Right atrium auricular region (tissue), 2 donors: ENCODE data around the gene FAM181A. TPM values are rescaled to one million over a fixed set of nuclear protein-coding genes. Genes with fewer than 3 reads are reported as not detected.

Source experiments
- DNase-seq: peaks from one replicate; pipeline ENCODE4 v3.0.0-alpha.2; 2019; ENCODE audit warnings: low spot score
- H3K27ac ChIP-seq, 2 donors: fragments of 200-600 bp; sonication (generic); 1 replicate in 1 of 2; 2 replicates in 1 of 2; pipeline ENCODE4 v1.5.1; 2016 to 2019
- H3K27me3 ChIP-seq, 2 donors: fragments of 200-600 bp; sonication (generic); one replicate each; pipeline versions ENCODE4 v1.5.1 to v1.6.0; 2017 to 2019
- H3K36me3 ChIP-seq: fragments of 200-600 bp; sonication (generic); one replicate; pipeline ENCODE4 v1.5.1; 2016
- H3K4me1 ChIP-seq, 2 donors: fragments of 200-600 bp; sonication (generic); one replicate each; pipeline versions ENCODE4 v1.5.1 to v1.6.0; 2017 to 2019
- H3K4me3 ChIP-seq, 2 donors: fragments of 200-600 bp; sonication (generic); 1 replicate in 1 of 2; 2 replicates in 1 of 2; pipeline ENCODE4 v1.5.1; 2017 to 2019; ENCODE audit warnings: mild to moderate bottlenecking in 1 of 2, moderate library complexity in 1 of 2
- H3K9me3 ChIP-seq, 2 donors: fragments of 200-600 bp; sonication (generic); one replicate each; pipeline ENCODE4 v1.5.1; 2019
- total RNA-seq, 2 donors: library from RNA; depleted of rRNA; stranded (reverse); fragments of >200 nt; gene quantifications; one replicate each; pipeline ENCODE4 v1.1.0, GENCODE V29; 2016
- TF ChIP-seq, protein P1 (sequence below), 2 donors: fragments of 200-600 bp; sonication (generic); IDR thresholded peaks; one replicate each; pipeline ENCODE4 v1.5.1; 2019; ENCODE audit warnings: antibody characterized with exemption in 2 of 2

The FAM181A gene
- total RNA-seq, 2 donors from 2014 or later = not detected

DNA sequence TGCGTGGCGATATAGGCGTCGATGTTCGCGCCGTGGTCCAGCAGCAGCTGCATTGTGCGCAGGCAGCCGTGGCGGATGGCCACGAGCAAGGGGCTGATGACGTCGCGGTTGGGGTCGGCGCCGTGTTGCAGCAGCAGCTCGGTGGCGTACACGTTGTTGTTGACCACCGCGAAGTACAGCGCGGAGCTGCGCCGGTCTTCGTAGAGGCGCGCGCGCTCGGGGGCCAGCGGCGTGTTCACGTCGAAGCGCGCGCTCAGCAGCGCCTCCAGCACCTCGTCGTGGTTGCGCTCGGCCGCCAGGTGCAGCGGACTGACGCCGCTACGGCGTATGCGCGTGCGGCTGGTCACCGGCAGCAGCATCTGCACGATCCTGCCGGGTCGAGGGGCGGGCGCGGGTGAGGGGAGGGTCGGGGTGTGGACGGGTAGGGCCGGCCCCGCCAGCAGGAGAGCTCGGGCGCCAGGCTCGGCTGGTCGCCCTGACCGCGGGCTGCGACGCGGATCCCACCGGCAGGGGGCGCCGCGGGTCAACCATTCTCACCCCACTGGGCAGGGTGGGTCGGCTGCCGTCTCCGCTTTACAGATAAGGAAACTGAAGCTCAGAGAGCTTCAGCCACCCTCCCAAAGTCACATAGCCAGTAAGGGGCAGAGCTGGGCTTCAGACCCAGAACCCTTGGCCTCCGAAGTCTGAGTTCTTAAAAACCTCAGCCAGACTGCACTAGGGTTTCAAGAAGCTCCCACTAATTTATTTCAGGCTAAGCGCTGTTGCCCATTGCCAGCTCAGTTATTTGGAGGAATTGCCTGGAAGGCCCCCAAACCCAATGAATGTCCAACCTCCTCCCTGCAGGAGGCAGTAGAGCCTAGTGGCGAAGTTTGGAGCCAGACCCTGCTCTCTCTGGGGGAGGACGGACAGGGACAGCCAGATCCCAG, 12.4 kb downstream of the FAM181A start:
- Histone ChIP-seq H3K4me1 (peaks cover 0 to 3% of the 10 kb centered on the region in 2 donors), H3K36me3 (peaks cover 77% of the 10 kb centered on the region), H3K4me3 (peak overlapping the region in 1 of 2 donors; percentile 12), H3K9me3 (no peaks in the 10 kb centered on the region), H3K27me3 (no peaks in the 10 kb centered on the region), H3K27ac (peak overlapping the region in 1 of 2 donors; percentile 25)
- peak; percentile 77 for DNase-seq
- TF ChIP-seq, protein P1, sequence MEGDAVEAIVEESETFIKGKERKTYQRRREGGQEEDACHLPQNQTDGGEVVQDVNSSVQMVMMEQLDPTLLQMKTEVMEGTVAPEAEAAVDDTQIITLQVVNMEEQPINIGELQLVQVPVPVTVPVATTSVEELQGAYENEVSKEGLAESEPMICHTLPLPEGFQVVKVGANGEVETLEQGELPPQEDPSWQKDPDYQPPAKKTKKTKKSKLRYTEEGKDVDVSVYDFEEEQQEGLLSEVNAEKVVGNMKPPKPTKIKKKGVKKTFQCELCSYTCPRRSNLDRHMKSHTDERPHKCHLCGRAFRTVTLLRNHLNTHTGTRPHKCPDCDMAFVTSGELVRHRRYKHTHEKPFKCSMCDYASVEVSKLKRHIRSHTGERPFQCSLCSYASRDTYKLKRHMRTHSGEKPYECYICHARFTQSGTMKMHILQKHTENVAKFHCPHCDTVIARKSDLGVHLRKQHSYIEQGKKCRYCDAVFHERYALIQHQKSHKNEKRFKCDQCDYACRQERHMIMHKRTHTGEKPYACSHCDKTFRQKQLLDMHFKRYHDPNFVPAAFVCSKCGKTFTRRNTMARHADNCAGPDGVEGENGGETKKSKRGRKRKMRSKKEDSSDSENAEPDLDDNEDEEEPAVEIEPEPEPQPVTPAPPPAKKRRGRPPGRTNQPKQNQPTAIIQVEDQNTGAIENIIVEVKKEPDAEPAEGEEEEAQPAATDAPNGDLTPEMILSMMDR (IDR thresholded peaks at IDR 0.05) = peak; percentile 63 to 86

DNA sequence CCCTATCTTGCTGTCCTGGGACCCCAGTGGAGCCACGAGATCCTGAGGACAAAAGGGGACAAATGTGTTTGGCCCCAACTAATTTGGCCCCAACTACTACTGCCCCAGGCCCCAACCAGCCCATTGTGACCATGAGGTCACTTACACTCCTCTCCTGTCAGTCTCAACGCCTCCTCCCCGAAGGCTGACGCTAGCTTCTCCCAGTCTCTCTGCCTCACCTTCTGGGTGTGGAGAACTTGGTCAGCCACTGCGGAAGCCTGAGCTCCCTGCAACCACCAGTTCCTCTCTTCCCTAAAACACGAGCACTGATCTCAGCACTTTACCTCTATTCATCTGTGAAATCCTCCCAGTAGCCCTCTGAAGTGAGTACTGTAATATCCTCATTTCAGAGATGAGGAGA, 13.3 kb downstream of the FAM181A start:
- H3K27me3 ChIP-seq = no peaks in the 10 kb centered on the region
- no peaks in the 10 kb centered on the region for H3K9me3 ChIP-seq
- H3K4me3 ChIP-seq = no peak overlapping the region
- peaks cover 0 to 12% of the 10 kb centered on the region in 2 donors for H3K4me1 ChIP-seq
- H3K27ac ChIP-seq = no peak overlapping the region
- DNase-seq = no peak
- H3K36me3 ChIP-seq = peaks cover 75% of the 10 kb centered on the region
- TF ChIP-seq, protein P1 (IDR thresholded peaks at IDR 0.05) = no peak

DNA sequence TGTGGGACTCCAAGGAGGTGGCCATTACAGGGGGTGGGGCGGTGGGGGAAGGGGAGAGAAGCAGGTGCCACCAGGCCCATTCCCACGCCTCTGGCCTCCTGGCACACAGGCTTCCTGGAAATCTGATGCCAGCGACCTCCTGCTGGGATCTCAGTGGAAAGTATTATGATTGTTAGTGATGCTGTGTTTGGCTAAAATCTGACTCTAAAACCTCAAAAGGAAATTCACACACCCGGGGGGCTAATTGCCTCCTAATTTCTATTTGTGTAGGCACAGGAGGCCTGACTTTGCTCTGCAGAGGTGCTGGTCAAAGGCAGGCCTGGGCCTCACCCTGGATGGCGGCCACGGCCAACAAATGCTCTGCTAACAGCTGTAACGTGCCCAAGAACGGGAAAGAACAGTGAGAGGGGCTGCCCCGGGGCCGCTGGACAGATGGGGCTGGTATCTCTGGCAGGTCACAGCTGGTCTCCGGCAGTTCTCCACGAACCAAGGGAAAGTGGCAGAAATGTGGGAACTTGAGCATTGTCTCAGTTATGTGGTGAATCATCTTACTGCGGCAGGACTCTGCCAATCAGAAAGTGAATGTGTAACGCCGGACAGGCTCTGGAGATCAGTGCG, 14.3 kb downstream of the FAM181A start:
- Histone ChIP-seq H3K27ac (peak overlapping the region in 1 of 2 donors; percentile 61), H3K27me3 (no peaks in the 10 kb centered on the region), H3K4me1 (peaks cover 0 to 15% of the 10 kb centered on the region in 2 donors), H3K36me3 (peaks cover 83% of the 10 kb centered on the region), H3K9me3 (no peaks in the 10 kb centered on the region), H3K4me3 (no peak overlapping the region)
- no peak for DNase-seq
- TF ChIP-seq, protein P1 (IDR thresholded peaks at IDR 0.05) = no peak

DNA sequence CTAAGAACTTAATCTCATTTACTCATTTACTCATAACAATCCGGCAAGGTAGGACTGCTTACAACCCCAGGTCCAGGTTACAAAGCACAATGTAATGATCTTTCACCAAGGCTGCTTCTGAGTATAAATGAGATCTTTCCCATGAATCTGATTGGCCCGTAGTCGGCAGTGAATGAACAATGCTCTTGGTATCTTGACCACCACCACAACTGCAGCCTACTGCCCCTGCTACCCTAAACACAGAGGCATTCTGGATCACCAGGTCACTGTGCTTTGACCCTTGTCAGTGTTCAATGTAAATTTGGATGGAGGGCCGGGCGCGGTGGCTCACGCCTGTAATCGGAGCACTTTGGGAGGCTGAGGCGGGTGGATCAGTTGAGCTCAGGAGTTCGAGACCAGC, 15.9 kb downstream of the FAM181A start:
- TF ChIP-seq, protein P1 (IDR thresholded peaks at IDR 0.05) = no peak
- no peaks in the 10 kb centered on the region for H3K9me3 ChIP-seq
- H3K4me3 ChIP-seq = no peak overlapping the region
- no peak for DNase-seq
- H3K36me3 ChIP-seq = peaks cover 81% of the 10 kb centered on the region
- H3K27ac ChIP-seq = no peak overlapping the region
- H3K4me1 ChIP-seq = peaks cover 0 to 15% of the 10 kb centered on the region in 2 donors
- no peaks in the 10 kb centered on the region for H3K27me3 ChIP-seq

DNA sequence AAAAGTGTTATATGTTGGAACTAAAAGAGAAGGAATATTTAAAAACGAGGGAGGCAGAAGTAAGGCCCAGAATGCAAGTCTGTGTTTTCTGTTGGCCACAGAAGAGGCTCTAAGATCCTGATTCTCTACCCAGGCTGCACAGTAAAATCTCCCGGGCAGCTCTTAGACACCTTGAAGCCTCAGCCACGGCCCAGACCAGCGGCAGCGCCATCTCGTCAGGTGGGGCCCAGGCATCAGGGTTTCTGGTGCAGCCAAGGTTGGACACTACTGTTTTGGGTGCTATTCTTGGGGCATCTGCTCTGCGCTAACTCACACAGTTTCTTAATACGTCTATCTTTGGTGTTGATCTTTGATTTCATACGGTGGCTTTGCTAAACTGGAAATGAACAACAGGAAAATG, 16.8 kb downstream of the FAM181A start:
- Histone ChIP-seq H3K27ac (peak overlapping the region; percentile 70 to 78), H3K36me3 (peaks cover 81% of the 10 kb centered on the region), H3K4me1 (peaks cover 0 to 15% of the 10 kb centered on the region in 2 donors), H3K27me3 (no peaks in the 10 kb centered on the region), H3K9me3 (no peaks in the 10 kb centered on the region), H3K4me3 (no peak overlapping the region)
- TF ChIP-seq, protein P1 (IDR thresholded peaks at IDR 0.05) = no peak
- no peak for DNase-seq
